ENCODE data around the gene RNF208. TPM values are rescaled to one million over a fixed set of nuclear protein-coding genes. Genes with fewer than 3 reads are reported as not detected.

RNF208 gene
- total and polyA plus RNA-seq, 2 donors (not counting 3 experiments of a cell fraction or from before 2014, with no cell fraction given) = 1.3 to 4.8 TPM

- ChIA-PET CTCF (interaction anchor here (0.8 to 1.5 kb wide), 7 partner anchors 11 to 154 kb away, joined by 3 to 7 read pairs (median 3); partner anchors contain the start of genes CYSRT1, NPDC1, RNF208 and RNF224), POLR2A (interaction anchor here (0.6 to 1.2 kb wide), 6 partner anchors 11 to 75 kb away, joined by 3 to 10 read pairs (median 6); partner anchors contain the start of genes ANAPC2, SSNA1 and TUBB4B)
- Histone ChIP-seq H3K9ac (replicated peaks; ENCODE audit: extremely low read depth, insufficient read depth, low read length) (no peak within 1 kb of the TSS), H3K27me3 (ENCODE audit: control insufficient read depth in 2 of 2, insufficient read depth in 2 of 2, low read length in 2 of 2) (no peaks in the 10 kb centered on the region), H3K4me3 (replicated peaks in 1 of 3; ENCODE audit: insufficient read depth in 1 of 3, low read depth in 1 of 3, low read length in 3 of 3) (peak within 1 kb of the TSS in 2 of 3 experiments; percentile 27 to 80), H2AFZ (ENCODE audit: low read depth, low read length) (peak within 1 kb of the TSS; percentile 55), H3K79me2 (ENCODE audit: control insufficient read depth, insufficient read depth, low read length) (peaks cover 19% of the 10 kb centered on the region), H3K9me1 (replicated peaks; ENCODE audit: control insufficient read depth, extremely low read depth, insufficient read depth, low read length) (no peaks in the 10 kb centered on the region), H3K9me3 (replicated peaks; ENCODE audit: control insufficient read depth, insufficient read depth, low read length) (no peaks in the 10 kb centered on the region), H3K27ac (ENCODE audit: insufficient read depth, low read depth, low read length) (no peak within 1 kb of the TSS), H4K20me1 (replicated peaks; ENCODE audit: control insufficient read depth, extremely low read depth, insufficient read depth, low read length) (no peaks in the 10 kb centered on the region), H3K4me2 (ENCODE audit: insufficient read depth, low read length) (peak within 1 kb of the TSS; percentile 46), H3K4me1 (ENCODE audit: control insufficient read depth, extremely low read depth, insufficient read depth, low read length) (peaks cover 21% of the 10 kb centered on the region), H3K36me3 (ENCODE audit: control insufficient read depth in 2 of 2, extremely low read depth in 1 of 2, insufficient read depth in 2 of 2, low read length in 2 of 2) (no peaks in the 10 kb centered on the region)
- FAIRE-seq (peak; percentile 96), DNase-seq (ENCODE audit: low read depth, low spot score) (peak; percentile 98)
- peak; percentile 98 for TF ChIP-seq POLR2A (IDR thresholded peaks at IDR 0.05; ENCODE audit: low read depth, low read length)
- no peak for TF ChIP-seq GATA2 (IDR thresholded peaks at IDR 0.05; ENCODE audit: insufficient read depth, insufficient read length, low read depth, low read length)
- no peak for TF ChIP-seq MYC (IDR thresholded peaks at IDR 0.05; ENCODE audit: low read depth, low read length)
- TF ChIP-seq POLR2AphosphoS5 (IDR thresholded peaks at IDR 0.05; ENCODE audit: insufficient read depth, low read depth, low read length) = peak; percentile 92
- BruUV-seq (replicated peaks) = no TSS peak
- intact Hi-C loops (cut with micrococcal nuclease) = loop anchor here (1.0 to 2.0 kb wide), 5 partner anchors 11 to 71 kb away; partner anchors contain the start of gene TUBB4B
- dilution Hi-C loops (cut with MboI; ENCODE audit: extremely low pct_ligation_motif_present, low sequenced_read_pairs) = no loop called here
Measured at GRCh38 chr9:137200311-137201204, 21.5 kb downstream of the RNF208 start, which contains the start of gene TPRN. TSS of gene TPRN (minus strand) at chr9:137200741. CDS start at chr9:137200711, 30 bp downstream.

Data from endothelial cell of umbilical vein (primary cell).